Activated CD4-positive, alpha-beta T cell treated with anti-CD3 and anti-CD28 coated beads for 1 hour (primary cell): ENCODE measurements around the gene GALR2.
"Not testable (repeated sequence)": the region's sequence is repeated elsewhere in the genome, so short reads cannot be mapped to it uniquely, and the experiment has no call there.

ENCODE experiments used
- DNase-seq: peaks from one replicate; pipeline ENCODE4 v3.0.0-alpha.2; 2020

Gene GALR2

DNA sequence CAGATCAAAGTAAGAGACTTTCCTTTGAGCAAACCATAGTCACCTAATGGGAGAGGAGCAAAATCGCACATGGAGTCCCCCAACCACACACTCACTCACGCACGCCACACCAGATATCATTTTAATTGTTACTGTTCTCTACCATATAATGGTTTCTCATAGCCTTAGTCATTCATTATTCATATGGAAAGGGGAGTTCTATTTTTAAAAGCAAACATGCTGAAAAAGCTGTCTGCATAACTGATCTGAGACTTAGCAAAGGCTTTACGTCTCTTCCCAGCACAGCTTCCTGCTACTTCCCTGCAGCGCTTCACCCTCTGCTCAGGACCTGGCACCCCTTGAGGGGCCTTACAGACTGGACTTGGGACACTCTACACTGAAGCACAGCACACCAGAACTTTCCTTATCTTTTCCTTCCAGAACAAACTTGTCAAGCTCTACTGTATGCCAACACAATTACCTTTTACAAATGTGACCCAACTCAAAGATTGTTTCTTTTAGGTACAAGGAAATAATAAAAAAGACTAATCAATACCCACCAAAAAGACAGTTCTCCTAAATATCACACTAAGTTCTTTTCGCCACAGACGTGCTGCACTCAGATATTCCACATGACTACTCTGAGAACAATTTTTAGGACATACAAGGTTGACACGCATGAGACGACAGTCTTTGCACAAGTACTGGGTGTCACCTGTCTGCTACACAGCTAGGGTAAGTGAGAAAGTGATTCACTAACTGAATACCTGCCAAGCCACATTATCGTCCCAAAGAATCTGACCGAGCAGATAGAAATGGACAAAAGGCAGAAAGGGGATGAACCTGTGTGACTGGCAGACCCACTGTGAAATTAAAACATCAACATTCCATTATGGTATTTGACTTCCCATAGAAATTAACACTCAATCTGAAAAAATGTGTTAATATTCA, 23.8 kb upstream of the GALR2 start:
- no peak for DNase-seq

DNA sequence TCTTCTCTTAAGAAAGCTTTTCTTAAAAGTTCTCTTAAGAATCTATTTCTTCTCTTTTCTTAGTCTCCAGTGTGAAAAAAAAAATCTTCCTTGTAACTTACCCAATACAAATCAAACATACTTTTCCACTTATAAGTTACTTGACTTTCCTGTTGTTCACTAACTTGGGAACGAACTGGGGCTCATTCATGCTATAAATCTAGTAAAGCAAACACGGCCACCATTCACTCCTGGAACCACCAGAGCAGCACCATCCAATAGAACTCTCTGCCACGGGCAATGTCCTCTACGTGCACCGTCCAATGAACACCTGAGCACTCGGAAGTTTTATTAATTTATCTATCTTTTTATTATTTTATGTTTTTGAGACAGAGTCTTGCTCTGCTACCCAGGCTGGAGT, 23.0 kb upstream of the GALR2 start:
- no peak for DNase-seq

DNA sequence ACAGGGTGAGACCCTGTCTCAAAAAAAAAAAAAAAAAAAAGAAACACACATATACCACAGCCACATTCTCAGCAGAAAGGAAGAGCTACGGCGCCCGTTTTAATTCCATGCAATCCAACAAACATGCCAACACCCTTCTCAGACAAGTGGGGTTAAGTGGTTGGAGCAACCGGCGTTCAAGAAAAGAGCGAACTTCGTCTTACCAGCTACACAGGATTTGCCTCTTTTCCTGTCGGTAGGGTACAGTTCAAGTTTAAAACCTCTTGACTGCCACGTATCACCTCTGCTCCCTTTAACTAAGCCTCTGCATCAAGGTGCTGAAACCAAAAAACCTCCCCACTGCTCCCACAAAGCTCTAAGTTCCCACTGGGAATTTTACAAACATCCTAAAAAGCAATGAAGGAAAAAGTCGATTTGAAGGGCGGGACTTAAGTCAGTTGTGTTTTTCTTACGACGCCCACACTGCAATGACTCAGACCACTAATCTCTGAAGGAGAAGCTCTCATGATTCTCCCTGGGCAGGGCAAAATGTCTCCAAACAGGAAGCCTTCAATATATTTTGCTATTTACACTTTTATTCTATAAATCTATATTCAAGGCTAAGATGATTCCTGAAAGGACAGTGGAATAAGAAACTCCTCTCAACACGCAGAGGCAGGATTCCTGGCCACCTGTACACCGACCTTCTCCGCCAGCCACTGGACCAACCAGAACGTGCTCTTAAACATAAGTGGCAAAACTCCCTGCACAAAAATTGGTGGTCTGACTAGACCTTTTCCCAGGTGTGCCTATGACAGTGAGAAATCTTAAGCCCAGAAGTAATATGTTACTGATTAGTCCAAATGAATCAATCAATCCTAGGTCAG, 21.1 kb upstream of the GALR2 start:
- DNase-seq: no peak

DNA sequence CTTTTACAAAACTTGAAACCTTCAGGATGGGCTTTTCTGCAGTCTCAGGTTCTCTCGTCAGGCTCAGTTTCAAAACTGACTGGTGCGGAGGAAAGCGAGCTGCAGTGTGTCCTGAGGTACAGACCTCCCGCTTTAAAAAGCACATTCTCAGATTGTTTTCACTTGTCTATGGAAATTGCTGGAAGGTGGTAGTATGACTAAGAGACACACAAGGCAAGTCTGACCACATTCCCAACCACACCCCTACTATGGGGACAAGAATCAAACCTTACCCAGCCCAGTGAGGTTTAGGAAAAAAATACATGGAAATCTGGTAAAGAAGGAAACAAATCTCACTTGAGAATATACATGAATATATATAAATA, 20.5 kb upstream of the GALR2 start:
- DNase-seq: no peak

DNA sequence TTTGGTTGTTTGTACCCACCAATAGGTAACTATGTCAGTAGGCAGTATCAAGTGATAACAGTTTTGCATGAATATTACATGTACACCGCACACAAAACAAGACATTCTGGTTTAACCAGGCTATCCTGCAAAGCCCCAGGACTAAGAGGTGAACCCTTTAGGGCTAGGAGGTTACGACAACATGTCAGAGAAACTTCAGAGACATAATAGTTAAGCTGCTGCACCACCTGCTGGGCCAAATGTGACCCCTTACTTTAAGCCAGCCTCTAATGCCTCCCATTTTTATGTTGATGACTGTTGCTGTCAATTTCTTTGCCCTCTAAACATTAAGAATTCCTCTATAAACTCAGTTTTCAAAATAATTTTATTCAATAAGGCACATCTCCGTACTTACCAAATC, 17.7 kb upstream of the GALR2 start:
- no peak for DNase-seq

DNA sequence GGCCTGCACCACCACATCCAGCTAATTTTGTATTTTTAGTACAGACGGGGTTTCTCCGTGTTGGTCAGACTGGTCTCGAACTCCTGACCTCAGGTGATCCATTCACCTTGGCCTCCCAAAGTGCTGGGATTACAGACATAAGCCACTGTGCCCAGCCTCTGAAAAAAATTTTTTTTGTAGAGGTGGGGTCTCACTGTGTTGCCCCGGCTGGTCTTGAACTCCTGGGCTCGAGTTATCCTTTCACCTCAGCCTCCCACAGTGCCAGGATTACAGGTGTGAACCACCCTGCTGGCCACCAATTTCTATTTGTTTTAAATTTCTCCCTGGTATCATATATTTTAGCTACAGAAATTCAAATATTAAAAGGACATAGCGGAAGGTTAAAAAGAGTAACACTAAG, 16.3 kb upstream of the GALR2 start:
- DNase-seq: not testable (repeated sequence)

DNA sequence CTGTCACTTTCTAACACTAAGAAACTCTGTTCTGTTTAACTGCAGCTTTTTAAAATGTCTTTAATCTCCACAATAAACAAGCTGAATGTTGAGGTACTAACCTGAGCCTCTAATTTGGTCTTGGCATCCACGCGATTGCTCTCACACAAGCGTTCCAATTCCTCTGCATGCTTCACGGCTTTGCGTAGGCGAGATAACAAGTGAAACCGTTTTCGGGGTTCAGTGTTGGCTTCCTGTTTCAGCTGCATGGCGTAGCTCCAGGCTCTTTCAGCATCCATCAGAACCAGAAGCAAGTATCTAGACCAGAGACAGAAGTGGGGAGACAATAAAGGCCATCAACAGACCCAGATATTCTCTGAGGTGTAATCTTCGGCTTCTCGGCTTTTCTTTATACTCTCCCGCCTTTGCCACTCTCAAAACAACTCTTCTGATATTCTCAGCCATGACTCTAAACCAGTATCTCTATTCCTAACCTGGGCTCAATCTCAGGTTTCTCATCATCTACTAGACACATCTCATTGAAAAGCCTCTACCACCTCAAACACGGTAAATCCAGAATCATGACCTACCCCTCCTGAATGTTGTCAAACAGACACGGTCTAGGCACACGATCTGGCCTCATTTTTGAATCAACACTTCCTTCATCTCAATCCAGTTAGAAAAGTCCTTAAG, 10.6 kb upstream of the GALR2 start:
- no peak for DNase-seq

DNA sequence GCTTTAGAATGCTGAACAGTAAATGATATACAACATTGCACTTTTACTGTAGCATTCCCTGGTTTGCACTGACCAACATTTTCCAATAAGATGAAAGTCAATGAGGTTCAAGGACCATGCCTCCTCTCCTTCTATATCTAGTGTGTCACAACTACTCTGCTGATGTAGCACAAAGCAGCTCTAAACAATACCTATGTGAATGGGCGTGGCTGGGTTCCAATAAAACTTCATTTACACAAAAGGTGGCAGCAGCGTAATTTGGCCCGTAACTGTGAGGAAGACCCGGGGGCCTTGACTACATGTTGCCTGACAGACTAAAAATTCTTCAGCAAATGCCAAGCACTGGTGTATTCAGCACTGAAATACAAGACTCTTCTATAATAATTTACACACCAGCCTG, 8.8 kb upstream of the GALR2 start:
- no peak for DNase-seq

DNA sequence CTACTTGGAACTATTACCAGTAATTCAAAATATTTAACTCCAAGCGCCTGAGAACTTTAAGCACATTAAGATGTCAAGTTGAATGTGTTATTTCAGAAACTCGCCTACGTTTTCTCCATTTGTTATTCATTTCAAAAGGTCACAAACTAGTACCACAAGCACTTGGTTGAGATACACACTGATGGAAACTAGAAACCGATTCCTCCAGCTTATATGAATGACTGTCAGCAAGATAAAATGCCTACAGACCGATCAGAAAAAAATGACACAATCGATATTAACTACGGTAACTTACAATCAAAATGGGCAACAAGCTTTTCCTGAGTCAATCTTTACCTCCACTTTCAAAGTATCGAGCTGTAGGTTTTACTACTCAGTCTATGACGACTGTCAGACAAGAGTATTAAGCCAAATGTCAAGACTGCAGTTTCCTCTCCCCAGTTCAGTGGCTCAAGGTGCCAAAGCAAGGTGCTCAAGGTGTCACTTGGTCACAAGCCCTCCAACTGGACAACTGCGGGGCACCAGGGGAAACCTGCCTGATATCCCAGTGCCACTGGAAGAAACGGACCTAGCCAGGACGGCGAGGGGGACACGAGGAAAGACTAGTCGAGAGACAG, 2.9 kb upstream of the GALR2 start:
- no peak for DNase-seq

DNA sequence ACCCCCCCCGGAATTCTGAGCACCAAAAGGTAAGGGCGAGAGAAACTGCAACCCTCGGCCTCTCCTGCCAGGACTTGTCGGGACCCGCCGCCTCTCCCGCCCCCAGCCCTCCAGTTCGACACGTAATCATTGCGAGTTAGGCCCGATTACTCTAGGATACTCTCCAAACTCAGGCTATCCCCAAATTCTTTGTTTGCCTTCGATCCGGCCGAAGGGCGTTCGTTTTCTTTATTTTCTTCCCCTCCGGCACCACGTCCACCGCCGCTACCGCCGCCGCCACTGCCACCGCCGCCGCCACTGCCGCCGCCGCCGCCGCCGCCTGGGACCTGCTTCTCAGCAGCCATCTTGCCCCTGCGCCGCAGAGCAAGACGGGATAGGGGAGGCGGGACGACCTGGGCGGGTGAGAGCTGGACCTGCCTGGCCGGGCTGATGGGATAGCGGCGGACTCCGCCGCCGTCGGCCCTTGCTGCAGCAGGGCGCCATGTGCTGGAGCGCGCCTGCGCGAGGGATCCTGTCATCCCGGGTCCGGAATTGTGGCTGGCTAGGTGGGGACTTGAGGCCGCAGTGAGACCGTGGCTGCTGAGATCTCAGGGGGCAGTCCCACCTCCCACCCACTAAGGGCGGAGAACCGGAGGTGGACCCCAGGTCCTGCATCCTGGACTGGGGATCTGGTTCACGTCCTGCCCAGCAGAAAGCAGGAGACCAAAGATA, 2.3 kb upstream of the GALR2 start, which contains the start of gene SRP68:
SRP68 (minus strand) TSS at position 370 of the 711 bp plus-strand sequence; CDS start at position 344, 26 bp downstream.
- DNase-seq: peak; percentile 78

DNA sequence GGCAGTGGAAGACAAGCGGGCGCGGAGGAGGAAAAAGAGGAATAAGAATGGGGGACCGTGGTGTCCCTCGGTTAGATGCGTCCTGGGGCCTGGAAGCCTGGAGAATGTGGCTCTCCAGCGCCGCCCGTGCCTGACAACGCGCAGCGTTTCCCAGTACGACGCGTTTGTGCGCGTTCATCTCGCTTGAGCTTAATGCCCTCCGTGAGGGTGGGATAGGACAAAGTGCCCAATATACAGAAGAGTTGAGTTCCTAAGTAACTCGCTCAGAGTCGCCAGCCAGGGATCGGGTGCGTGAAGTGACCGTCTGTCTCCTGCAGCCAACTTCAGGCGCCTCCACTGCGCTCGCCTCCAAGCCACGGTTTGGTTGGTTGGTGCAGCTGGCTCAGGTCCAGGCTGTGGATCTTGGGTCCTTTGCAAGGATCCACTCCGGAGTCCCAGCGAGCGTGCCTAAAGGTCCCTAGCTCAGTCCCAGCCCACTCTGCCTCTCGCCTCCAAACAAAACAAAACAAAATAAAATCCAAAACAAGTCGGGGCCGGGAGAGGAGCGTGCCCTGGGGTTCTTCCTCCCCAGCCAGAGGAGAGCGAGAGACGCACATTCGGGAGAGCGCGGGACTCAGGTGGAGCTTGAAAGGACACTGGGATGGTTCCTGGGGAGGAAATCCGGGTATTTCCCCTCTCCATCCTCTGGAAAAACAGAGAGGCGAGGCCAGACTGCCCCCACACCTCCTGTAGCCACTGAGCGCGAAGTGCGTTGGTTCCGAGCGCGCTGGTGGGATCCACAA, 974 bp downstream of the GALR2 start:
- DNase-seq: no peak

DNA sequence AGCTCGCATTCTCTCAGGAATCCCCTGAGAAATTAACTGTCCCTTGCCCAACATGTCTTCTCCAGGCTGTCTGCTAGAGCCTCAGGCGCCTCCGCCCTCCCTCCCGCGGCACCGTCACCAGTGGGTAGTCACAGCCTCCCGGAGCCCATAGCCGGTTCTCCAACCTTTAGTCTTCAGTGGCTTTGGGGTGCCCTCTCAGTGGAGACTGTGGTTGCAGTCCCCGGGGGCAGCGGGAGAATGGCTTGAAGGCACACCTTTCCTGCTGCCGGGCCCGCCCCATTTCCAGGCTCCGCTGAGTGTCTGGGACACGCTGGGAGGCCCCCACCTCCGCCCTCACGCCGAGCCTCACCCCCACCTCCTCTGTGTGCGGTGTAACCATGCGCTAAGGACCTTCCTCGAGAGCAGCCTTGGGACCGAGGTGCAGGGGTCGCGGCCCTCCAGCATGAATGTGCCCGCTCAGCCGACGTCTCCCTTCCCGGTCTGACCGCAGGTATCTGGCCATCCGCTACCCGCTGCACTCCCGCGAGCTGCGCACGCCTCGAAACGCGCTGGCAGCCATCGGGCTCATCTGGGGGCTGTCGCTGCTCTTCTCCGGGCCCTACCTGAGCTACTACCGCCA, 1.7 kb downstream of the GALR2 start:
- no peak for DNase-seq

DNA sequence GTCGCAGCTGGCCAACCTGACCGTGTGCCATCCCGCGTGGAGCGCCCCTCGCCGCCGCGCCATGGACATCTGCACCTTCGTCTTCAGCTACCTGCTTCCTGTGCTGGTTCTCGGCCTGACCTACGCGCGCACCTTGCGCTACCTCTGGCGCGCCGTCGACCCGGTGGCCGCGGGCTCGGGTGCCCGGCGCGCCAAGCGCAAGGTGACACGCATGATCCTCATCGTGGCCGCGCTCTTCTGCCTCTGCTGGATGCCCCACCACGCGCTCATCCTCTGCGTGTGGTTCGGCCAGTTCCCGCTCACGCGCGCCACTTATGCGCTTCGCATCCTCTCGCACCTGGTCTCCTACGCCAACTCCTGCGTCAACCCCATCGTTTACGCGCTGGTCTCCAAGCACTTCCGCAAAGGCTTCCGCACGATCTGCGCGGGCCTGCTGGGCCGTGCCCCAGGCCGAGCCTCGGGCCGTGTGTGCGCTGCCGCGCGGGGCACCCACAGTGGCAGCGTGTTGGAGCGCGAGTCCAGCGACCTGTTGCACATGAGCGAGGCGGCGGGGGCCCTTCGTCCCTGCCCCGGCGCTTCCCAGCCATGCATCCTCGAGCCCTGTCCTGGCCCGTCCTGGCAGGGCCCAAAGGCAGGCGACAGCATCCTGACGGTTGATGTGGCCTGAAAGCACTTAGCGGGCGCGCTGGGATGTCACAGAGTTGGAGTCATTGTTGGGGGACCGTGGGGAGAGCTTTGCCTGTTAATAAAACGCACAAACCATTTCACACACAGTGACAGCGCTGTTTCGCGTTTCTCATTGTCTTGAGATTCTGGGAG, 2.4 kb downstream of the GALR2 start:
- no peak for DNase-seq

DNA sequence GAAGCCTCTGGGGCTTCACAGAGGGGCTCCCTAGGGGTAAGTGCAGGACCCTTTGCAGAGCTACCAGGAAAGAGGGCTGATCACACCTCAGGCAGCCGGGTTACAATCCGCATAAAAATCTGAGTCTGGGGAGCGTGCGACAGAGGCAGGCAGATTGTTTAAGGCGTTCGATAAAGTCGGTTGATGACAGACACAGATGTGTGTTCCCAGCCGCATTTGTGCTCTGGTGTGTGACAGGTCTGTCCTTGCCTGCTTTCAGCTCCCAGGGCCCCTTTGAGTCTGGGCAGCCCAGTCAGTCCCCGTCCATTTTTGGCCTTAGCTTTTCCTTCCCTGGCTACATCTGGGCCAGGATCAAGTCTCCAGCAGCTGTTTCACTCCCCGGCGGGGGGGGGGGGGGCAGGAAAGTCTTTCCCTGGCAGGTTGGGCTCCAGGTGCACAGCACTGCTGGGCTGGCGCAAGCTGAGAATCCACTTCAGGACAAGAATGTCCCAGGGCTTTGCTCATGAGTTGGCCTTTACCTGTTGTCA, 3.1 kb downstream of the GALR2 start:
- DNase-seq: no peak

DNA sequence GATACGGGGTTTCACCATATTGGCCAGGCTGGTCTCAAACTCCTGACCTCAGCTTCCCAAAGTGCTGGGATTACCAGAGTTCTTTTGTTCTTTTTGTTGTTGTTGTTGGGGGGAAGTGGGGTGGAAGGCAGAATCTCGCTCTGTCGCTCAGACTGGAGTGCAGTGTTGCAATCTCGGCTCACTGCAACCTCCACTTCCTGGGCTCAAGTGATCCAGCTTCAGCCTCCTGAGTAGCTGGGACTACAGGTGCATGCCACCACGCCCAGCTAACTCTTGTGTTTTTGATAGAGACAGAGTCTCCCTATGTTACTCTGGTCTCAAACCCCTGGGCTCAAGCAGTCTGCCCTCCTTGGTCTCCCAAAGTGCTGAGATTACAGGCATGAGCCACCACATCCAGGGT, 3.8 kb downstream of the GALR2 start:
- DNase-seq: not testable (repeated sequence)

DNA sequence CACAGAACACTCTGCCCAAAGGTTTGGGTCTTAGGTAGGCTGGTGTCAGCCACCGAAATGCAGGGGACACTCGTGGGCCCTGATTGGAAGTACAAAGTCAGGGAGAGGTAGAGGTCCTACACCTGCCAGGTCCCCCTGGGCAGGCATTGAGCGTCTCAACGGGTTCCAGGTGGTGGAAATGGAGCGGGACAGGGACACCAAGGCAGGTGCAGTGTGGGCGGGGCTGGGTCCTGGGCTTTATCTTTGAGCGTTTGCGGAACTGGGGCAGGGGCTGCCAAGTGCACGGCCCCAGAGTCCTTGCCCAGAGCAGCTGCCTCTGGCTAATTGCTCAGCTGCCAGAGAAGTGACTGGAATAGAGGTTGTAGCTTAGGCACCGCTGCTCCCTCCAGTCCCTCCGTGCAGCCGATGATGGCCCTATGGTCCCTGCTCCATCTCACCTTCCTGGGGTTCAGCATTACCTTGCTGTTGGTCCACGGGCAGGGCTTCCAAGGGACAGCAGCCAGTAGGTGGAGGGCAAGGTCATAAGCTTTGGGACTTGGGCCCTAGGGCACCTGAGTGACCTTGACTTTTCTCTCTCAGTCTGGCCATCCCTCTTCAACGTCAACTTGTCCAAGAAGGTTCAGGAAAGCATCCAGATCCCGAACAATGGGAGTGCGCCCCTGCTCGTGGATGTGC, 4.4 kb downstream of the GALR2 start, which contains the start of gene ZACN:
ZACN (plus strand) TSS at position 323 of the 675 bp plus-strand sequence; CDS start at position 406, 83 bp downstream.
- DNase-seq: no peak

DNA sequence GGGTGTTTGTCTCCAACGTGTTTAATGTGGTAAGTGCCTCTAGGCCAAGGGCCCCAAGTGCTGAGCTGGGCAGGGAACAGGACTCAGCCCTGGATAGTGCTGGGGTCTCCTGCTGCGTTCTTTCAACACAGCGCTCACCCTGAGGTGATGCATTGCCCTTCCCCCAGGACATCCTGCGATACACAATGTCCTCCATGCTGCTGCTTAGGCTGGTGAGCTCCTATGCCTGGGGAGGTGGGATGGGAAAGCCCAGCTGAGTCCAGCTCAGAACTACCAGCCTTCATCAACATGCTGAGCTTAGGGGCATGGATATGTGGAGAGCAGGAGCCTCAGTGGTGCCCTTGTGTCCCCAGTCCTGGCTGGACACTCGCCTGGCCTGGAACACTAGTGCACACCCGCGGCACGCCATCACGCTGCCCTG, 5.0 kb downstream of the GALR2 start:
- no peak for DNase-seq

DNA sequence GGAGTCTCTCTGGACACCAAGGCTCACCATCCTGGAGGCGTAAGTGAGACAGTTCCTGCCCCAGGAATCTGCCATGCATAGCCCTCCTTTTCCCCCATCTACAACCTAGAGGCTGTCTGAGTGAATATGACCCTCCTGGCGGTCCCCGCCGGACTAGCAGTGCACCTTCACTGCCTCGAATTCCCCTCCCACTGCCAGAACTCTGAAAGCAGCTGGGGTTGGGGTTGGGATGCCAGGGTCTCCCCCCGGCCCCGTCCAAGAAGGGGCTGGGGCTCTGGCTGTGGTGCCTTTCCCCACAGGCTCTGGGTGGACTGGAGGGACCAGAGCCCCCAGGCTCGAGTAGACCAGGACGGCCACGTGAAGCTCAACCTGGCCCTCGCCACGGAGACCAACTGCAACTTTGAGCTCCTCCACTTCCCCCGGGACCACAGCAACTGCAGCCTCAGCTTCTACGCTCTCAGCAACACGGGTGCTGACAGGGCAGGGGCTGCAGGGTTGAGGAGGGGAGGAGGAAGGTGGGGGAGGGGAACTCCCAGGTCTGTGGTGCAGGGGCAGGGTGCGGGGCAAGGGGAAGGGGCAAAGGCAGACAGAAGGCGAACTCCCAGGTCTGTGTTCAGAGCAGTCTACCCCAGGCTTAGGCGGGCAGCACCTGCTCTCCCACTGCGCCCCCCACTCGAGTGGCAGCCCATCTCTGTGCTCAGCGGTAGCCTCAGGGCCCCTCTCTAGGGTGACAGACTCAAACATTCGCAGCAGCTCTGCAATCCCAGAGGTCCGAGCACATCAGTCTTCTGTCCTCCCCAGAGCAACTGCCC, 5.6 kb downstream of the GALR2 start:
- DNase-seq: no peak
